ENCODE results near the gene RTP3. TPM values are rescaled to one million over a fixed set of nuclear protein-coding genes. Genes with fewer than 3 reads are reported as not detected.

The RTP3 gene
- total and polyA plus RNA-seq, 2 of the 4 experiments (the other 2 are of a cell fraction) = 0.18 to 0.26 TPM

DNA sequence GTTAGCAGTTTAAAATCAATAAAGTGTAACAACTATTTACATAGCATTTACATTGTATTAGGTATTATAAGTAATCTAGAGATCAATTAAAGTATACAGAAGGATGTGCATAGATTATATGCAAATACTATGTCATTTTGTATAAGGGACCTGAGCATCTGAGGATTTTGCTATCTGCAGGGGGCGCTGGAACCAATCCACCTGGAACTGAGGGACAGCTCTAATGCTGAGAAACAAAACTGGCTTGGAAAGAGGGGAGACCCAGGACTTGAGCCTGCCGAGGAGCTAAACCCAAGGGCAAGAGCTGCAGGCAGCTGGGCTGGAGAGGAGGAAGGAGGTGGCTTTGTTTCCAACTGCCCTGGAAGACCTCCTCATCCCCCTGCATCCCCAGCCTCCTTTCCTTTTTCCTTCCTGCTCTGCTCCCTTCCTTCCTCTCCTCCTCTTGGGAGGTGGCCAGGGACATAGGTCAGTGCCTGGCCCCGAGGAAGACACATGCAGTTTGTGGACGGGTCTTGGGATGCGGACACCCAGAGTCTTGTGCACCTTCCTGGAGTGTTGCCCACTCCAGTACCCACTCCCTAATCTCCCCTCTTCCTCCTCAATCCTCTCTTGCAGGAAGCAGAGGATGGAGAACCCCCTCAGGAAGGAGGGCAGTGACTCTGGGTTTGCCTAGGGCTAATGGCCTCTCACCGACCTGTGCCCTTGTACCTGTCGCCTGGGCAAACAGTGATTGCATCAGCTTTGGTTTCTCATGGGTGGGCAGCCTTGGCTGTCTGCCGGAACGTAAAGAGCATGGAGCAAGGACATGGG lies 825 bp upstream of the RTP3 start:
- Histone ChIP-seq H3K36me3 (ENCODE audit: control insufficient read depth, insufficient read depth, low read length) (no peaks in the 10 kb centered on the region), H3K79me1 (ENCODE audit: low read depth in 1 of 2, low read length in 2 of 2) (peaks cover 0 to 5% of the 10 kb centered on the region in 2 experiments; a peak in 1 of 4 replicates), H3K27ac (ENCODE audit: insufficient read depth, low read length) (peak overlapping the region; percentile 82), H2BK20ac (ENCODE audit: low read depth, low read length) (peak overlapping the region; percentile 100), H4K91ac (ENCODE audit: insufficient read depth, low read depth, low read length) (peak overlapping the region; percentile 100), H3K9me3 (ENCODE audit: control insufficient read depth, insufficient read depth, low read length) (no peaks in the 10 kb centered on the region), H2AK9ac (replicated peaks; ENCODE audit: low read depth, low read length, poor library complexity) (peak overlapping the region; percentile 93), H3K4me2 (ENCODE audit: low read depth, low read length) (no peak overlapping the region), H3K27me3 (ENCODE audit: control insufficient read depth, insufficient read depth, low read length) (no peaks in the 10 kb centered on the region), H2AFZ (replicated peaks; ENCODE audit: low read length, poor library complexity) (peak overlapping the region; percentile 82), H3K9ac (ENCODE audit: low read depth, low read length) (peak overlapping the region; percentile 87), H3K56ac (ENCODE audit: extremely low read depth, insufficient read depth, low read length) (peak overlapping the region; percentile 91), H3K9me1 (ENCODE audit: insufficient read depth, low read length) (peaks cover 32% of the 10 kb centered on the region), H4K8ac (ENCODE audit: low read depth in 2 of 2, low read length in 2 of 2) (peak overlapping the region; percentile 98 to 100), H3K14ac (replicated peaks; ENCODE audit: low read depth, low read length) (peak overlapping the region; percentile 97), H3K23ac (ENCODE audit: low read depth, low read length) (peak overlapping the region; percentile 98), H2BK15ac (ENCODE audit: low read depth, low read length) (peak overlapping the region; percentile 90), H2BK120ac (ENCODE audit: low read depth, low read length) (peak overlapping the region; percentile 100), H3K18ac (ENCODE audit: low read depth, low read length) (peak overlapping the region; percentile 100), H3K4me3 (ENCODE audit: insufficient read depth, low read depth, low read length) (no peak overlapping the region), H2BK5ac (ENCODE audit: low read depth, low read length, poor library complexity, severe bottlenecking) (peak overlapping the region; percentile 99), H2AK5ac (ENCODE audit: low read depth, low read length) (peak overlapping the region; percentile 100), H4K5ac (ENCODE audit: low read depth, low read length) (peak overlapping the region; percentile 98), H3K4ac (ENCODE audit: low read depth, low read length) (peak overlapping the region; percentile 100), H3K4me1 (ENCODE audit: control insufficient read depth, insufficient read depth, low read length) (peaks cover 29% of the 10 kb centered on the region), H4K20me1 (ENCODE audit: insufficient read depth, low read length) (no peaks in the 10 kb centered on the region)
- dilution Hi-C loops (cut with HindIII; ENCODE audit: low sequenced_read_pairs, unreplicated experiment) (no loop called here), intact Hi-C loops (cut with micrococcal nuclease) (no loop called here), in situ Hi-C loops (cut with MboI; ENCODE audit: low sequenced_read_pairs) (loop anchor here (25.0 kb wide), 1 partner anchor 390 kb away; the partner anchor contains the start of gene PTH1R)
- ChIA-PET CTCF (interaction anchor here (1.0 to 2.3 kb wide), 3 partner anchors 20 to 132 kb away, joined by 3 to 19 read pairs (median 5); no protein-coding TSS in a partner anchor), POLR2A (ENCODE audit: unreplicated experiment) (no interaction called here)
- DNase-seq (peak; percentile 46), ATAC-seq (ENCODE audit: low read depth) (peak; percentile 38; the same call in 1 of the 2 replicates)
- TF ChIP-seq CHD1 (IDR thresholded peaks at IDR 0.05; ENCODE audit: low read depth, low read length) = no peak
- peak; percentile 32; the same call in 1 of the 2 replicates for TF ChIP-seq RAD21 (IDR thresholded peaks at IDR 0.05; ENCODE audit: low read length)
- TF ChIP-seq RCOR1 (IDR thresholded peaks at IDR 0.05; ENCODE audit: insufficient replicate concordance, low read length) = no peak
- TF ChIP-seq SMC3 (IDR thresholded peaks at IDR 0.05; ENCODE audit: low read depth, low read length) = peak; percentile 20; the same call in 1 of the 2 replicates
- TF ChIP-seq CTCF (conservative IDR thresholded peaks at IDR 0.05; ENCODE audit: low read depth, low read length) = peak; percentile 43; the same call in 1 of the 2 replicates
- WGBS, 2 experiments (ENCODE audit: extremely low coverage in 2 of 2, insufficient read length in 1 of 2) = 74% methylated on average over 3 of the region's 9 CpGs; no CpG with 5 or more reads in 1 of the 2 experiments
- BruUV-seq (replicated peaks) = no TSS peak

Data from IMR-90 (cell line).